ENCODE results near the gene TSHZ2. TPM values are rescaled to one million over a fixed set of nuclear protein-coding genes. Genes with fewer than 3 reads are reported as not detected.

The TSHZ2 gene
- total RNA-seq, 2 donors from 2014 or later, result 3.3 to 6.2 TPM

DNA sequence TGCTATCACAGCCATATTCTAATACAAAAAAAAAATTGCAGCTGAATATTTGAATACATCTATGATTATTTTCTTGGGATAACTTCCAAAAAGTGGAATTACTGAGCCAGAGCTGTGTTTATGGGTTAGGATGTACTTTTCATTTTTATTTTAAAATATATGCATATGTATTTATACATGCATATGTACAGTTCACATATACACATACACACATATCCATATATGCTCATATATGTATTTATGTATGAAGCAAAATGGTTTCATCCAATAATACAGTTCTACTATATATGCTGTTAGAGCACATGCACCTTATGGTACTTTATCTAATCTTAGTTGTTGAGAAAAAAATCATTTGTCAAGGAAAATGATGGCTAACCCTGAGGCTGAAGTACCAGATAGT, 54.9 kb downstream of the TSHZ2 start:
- Histone ChIP-seq H3K9me3 (no peaks in the 10 kb centered on the region), H3K27ac (no peak overlapping the region), H3K4me1 (no peaks in the 10 kb centered on the region), H3K27me3 (no peaks in the 10 kb centered on the region), H3K36me3 (no peaks in the 10 kb centered on the region), H3K4me3 (no peak overlapping the region)
- DNase-seq (ENCODE audit: low spot score), result no peak
- TF ChIP-seq, protein P1, sequence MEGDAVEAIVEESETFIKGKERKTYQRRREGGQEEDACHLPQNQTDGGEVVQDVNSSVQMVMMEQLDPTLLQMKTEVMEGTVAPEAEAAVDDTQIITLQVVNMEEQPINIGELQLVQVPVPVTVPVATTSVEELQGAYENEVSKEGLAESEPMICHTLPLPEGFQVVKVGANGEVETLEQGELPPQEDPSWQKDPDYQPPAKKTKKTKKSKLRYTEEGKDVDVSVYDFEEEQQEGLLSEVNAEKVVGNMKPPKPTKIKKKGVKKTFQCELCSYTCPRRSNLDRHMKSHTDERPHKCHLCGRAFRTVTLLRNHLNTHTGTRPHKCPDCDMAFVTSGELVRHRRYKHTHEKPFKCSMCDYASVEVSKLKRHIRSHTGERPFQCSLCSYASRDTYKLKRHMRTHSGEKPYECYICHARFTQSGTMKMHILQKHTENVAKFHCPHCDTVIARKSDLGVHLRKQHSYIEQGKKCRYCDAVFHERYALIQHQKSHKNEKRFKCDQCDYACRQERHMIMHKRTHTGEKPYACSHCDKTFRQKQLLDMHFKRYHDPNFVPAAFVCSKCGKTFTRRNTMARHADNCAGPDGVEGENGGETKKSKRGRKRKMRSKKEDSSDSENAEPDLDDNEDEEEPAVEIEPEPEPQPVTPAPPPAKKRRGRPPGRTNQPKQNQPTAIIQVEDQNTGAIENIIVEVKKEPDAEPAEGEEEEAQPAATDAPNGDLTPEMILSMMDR (IDR thresholded peaks at IDR 0.05), result no peak

DNA sequence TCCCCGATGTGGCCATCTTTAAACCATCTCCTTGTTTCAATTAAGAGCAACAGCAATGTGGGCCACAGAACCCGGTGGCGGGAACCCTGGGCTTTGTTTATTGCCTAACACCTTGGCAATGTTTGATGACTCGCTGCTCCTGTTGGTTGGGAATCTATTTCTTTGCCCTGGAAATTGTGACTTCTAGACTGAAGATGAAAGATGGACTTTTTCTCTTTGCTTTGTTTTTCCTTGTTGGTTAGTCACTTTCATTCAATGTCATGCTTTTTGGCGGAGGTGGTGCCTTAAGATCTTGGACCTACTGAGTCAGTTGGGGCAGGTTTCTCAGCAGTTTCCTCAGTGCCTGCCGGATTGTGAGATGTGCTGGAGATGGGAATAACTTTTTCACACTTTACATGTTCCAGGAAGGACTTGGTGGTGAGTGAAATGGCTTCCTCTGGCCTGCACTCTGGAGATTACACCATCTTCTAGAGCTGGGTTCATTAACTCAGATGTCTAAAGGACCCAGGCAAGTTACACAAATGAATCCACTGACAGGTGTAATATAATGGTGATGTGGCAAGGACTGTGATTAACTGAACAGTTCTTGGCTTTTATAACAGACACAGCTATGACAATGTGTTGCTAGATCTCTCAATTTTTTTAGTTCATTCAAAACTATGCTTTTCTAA, 56.3 kb downstream of the TSHZ2 start:
- Histone ChIP-seq H3K27me3 (no peaks in the 10 kb centered on the region), H3K27ac (no peak overlapping the region), H3K4me1 (no peaks in the 10 kb centered on the region), H3K4me3 (no peak overlapping the region), H3K36me3 (no peaks in the 10 kb centered on the region), H3K9me3 (no peaks in the 10 kb centered on the region)
- no peak for DNase-seq (ENCODE audit: low spot score)
- TF ChIP-seq, protein P1 (IDR thresholded peaks at IDR 0.05), result no peak

DNA sequence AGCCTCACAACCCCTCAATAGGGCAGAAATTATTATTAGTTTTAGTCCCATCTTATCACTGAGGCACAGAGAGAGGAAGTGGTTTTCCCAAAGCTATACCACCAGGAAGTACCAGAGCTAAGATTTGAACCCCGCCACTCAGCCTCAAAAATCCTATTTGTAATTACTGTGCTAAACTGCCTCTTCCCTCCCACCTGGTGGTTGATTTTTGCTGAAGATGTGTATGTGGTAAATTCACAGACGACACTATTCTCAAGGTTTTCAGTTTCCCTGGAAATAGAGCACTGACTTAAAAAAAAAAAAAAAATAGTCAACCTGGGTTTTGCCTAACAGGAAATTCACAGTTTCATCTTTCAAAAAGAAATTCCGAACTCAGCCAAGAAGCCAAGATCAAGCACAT, 57.9 kb downstream of the TSHZ2 start:
- H3K27me3 ChIP-seq, result no peaks in the 10 kb centered on the region
- DNase-seq (ENCODE audit: low spot score), result no peak
- H3K9me3 ChIP-seq, result no peaks in the 10 kb centered on the region
- no peaks in the 10 kb centered on the region for H3K4me1 ChIP-seq
- H3K27ac ChIP-seq, result no peak overlapping the region
- no peak overlapping the region for H3K4me3 ChIP-seq
- H3K36me3 ChIP-seq, result no peaks in the 10 kb centered on the region
- TF ChIP-seq, protein P1 (IDR thresholded peaks at IDR 0.05), result no peak

DNA sequence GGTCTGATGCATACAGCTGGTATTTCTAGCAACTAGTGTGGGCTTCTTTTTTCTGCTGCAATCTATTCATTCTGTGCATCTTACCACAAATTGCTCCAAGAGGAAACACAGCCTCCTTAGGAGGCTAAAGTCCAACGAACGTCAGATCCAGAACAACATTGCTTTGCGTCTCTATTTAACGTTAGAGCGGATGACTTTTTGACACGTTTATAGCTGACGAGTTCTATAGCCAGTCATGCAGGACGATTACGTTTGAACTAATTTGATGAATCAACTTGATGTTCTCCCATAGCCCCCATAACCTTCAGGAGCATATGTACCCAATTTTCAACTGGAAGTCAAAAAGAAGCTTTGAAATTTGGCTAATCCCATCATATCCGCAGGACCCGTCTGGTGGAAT, 59.9 kb downstream of the TSHZ2 start:
- no peak for DNase-seq (ENCODE audit: low spot score)
- no peak overlapping the region for H3K4me3 ChIP-seq
- TF ChIP-seq, protein P1 (IDR thresholded peaks at IDR 0.05), result no peak
- H3K4me1 ChIP-seq, result no peaks in the 10 kb centered on the region
- H3K27me3 ChIP-seq, result no peaks in the 10 kb centered on the region
- no peaks in the 10 kb centered on the region for H3K36me3 ChIP-seq
- peak overlapping the region in 1 of 2 donors; percentile 67 for H3K27ac ChIP-seq
- no peaks in the 10 kb centered on the region for H3K9me3 ChIP-seq

DNA sequence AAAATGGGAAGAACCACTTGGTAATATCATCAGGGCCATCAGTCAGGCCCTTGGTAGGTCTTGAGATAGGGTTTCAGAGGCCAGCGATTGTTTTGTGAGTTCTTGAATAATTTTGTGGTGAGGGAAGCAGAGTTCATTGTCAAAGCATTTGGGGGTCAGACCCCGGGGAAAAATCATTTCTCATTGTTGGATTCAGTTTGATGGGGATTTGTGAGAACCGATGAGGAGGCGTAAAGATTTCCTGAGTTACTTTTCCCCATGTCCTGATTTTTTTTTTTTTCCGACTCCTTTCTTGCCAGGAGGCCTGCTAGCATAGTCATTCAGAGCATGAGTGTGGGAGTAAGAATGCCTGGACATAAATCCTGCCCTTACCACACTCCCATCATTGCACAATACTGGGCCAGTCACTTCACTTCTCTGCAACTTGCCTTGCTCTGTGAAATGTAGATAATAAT, 60.3 kb downstream of the TSHZ2 start:
- TF ChIP-seq, protein P1 (IDR thresholded peaks at IDR 0.05), result no peak
- Histone ChIP-seq H3K27ac (peak overlapping the region in 1 of 2 donors; percentile 67), H3K27me3 (no peaks in the 10 kb centered on the region), H3K9me3 (no peaks in the 10 kb centered on the region), H3K36me3 (no peaks in the 10 kb centered on the region), H3K4me1 (no peaks in the 10 kb centered on the region), H3K4me3 (no peak overlapping the region)
- DNase-seq (ENCODE audit: low spot score), result peak; percentile 72

DNA sequence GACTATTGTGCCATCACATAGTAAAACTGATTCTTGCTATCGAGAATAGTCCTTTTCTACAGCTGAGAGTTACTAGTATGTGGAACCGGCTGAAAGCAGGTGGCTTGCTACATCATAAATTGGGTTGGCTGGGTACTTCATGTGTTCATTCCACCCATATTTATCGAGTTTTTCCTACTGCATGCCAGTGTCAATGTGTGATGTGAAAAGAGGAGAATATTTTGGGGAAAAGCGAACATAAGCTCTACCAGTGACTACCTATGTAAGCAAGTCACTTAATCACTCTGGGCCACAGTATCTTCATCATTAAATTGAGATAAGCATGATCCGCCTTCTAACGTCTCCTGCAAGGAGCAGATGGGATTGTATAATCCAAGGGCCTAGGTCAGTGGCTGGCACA, 61.0 kb downstream of the TSHZ2 start:
- H3K4me1 ChIP-seq, result no peaks in the 10 kb centered on the region
- no peaks in the 10 kb centered on the region for H3K36me3 ChIP-seq
- no peaks in the 10 kb centered on the region for H3K9me3 ChIP-seq
- DNase-seq (ENCODE audit: low spot score), result no peak
- H3K27ac ChIP-seq, result peak overlapping the region in 1 of 2 donors; percentile 3
- no peak overlapping the region for H3K4me3 ChIP-seq
- TF ChIP-seq, protein P1 (IDR thresholded peaks at IDR 0.05), result no peak
- no peaks in the 10 kb centered on the region for H3K27me3 ChIP-seq
